HG02678 (cell line): ENCODE measurements around the gene ZHX3.

ENCODE experiments used
- ATAC-seq: cut with Tn5 transposase; IDR thresholded peaks from one replicate; pipeline ENCODE4 v1.9.1; 2021; ENCODE audit warnings: mild to moderate bottlenecking, moderate library complexity; ENCODE audit not compliant: unreplicated experiment

Gene ZHX3

DNA sequence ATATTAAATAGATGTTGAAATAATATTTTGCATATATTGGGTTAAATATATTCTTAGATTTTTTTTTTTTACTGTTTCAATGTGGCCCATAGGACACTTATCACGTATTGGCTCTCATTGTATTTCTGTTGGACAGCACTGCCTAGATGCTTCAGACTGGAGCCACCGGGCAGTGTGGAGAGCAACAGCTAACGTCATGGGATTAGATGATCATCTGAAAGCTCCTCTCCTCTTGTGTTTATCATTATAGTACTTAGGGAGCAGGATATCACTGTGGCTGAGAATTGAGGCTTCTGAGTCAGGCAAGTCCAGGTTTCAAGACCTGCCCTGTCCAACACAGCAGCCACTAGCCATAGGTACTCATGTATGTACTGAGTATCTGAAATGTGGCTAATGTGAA is 87.4 kb downstream of the ZHX3 start:
- no peak for ATAC-seq

DNA sequence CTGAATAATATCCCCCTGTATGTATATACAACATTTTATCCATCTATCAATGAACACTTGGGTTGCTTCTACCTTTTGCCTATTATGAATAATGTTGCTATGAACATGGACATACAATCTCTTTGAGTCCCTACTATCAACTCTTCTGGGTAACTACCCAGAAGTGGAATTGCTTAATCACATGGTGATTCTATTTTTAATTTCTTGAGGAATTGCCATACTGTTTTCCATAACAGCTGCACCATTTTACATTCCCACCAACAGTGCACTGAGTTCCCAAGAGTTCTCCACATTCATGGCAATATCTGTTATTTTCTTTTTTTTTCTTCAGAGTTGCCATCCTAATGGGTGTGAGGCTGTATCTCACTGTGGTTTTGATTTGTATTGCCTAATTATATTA is 88.3 kb downstream of the ZHX3 start:
- ATAC-seq, result no peak

DNA sequence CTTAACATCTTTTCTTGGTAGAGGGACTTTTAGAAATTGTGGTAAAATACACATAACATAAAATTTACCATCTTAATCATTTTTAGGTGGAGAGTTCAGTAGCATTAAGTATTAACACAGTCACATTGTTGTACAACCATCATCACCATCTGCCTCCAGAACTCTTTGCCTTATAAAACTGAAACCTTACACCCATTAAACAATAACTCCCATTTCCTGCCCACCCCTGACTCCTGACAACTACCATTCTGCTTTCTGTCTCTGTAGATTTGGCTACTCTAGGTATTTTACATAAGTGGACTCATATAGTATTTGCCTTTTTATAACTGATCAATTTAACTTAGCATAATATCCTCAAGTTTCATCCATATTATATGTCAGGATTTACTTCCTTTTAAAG is 88.7 kb downstream of the ZHX3 start:
- peak; percentile 64 for ATAC-seq

DNA sequence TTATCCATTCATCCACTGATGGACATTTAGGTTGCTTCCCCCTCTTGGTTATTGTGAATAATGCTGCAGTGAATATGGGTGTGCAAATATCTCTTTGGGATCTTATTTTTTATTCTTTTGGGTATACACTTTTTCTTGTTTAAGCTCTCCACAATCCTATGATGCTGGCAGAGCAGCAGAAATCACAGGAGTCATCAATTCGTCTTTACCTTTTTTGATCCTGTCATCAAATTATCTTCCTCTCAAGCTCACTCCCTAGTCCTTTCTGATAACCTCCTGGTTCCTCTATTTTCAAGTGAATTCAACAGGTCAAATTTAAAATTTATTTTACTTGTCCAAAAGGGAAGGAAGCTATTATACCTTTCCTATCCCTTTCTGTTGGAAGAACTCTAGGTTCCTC is 91.1 kb downstream of the ZHX3 start:
- no peak for ATAC-seq

DNA sequence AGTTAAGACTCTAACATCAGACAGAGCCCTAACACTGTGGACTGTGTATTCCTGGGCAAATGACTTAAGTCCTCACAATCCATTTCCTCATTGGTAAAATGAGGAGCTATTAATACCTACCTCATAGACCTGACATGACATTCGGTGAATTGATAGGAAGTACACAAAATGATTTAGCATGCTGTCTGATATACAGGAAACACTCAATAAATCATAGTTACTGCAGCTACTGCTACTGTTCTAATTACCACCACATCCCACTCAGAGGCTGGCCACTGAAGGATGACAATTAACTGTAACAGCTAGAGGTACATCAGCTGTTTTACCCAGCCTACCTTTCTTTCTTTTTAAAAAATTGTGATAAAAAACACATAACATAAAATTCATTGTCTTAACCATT is 92.4 kb downstream of the ZHX3 start:
- ATAC-seq, result no peak

DNA sequence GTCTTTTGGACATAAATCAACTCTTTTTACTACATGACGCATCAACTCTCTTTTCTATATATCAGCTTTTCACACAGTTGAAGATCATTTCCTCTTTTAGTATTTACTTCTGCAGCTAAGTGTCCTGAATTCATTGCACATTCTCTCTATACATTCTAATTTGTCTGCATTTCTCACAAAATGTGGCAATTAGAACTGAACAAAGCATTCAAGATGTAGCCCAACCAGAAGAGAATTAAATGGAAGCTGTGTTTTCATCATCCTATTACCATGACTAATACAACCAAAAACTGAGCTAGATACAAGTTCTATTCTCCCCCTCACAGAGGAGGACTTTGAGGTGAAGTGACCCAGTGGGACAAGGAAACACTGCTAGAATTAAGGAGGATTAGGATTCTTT is 93.2 kb downstream of the ZHX3 start:
- ATAC-seq, result no peak

DNA sequence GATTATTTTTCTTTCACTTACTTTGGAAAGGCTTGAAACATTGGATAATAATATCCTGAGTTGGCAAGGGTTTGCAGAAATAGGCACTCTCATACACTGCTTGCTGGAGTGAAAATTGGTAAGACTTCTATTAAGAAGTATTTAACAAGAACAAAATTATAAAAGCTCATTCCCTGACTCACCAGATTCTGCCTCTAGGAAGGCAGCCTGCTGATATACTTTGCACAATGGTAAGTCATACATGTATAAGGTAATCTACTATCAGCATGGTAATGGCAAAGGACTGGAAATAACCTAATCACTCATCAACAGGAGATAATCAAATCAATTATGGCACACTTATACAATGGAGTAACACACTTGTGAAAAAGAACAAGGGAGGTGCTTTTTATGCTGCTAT is 94.4 kb downstream of the ZHX3 start:
- ATAC-seq, result no peak

DNA sequence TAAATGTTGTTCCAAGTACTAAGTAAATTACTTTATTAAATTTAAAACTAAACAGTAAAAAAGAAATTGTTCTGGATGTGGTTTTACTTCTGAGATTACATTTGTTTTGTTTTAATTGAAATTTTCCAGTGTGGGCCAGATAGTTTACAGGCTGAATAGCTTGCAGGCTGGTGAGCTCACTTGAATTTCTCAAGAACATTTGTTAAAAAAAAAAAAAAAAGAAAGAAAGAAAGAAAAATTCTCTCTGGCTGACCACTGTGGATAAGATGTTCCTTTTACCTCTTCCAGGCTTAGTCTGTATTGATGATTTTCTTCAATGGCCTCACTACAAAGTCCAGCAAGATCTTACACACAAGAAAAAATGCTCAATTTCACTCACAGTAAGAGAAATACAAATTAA is 94.8 kb downstream of the ZHX3 start:
- no peak for ATAC-seq

DNA sequence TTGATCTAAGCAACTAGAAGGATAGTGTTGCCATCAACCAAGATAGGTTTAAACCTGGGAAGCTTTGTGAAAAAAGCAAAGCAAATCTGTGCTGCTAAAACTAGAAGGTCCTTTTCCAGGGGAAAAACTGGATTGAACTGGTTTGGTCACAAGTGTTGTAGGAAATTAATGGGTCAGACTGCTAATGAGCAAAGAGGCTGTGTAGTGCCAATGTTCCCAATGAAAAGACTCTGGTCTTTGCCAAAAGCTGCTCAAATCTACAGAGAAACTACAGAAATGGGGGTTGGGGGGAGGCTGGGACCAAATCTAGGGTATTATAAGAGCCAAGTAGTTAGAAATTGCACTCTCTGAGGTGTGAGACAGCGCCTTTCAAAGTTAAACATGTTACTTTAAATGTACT is 95.2 kb downstream of the ZHX3 start:
- ATAC-seq, result no peak

DNA sequence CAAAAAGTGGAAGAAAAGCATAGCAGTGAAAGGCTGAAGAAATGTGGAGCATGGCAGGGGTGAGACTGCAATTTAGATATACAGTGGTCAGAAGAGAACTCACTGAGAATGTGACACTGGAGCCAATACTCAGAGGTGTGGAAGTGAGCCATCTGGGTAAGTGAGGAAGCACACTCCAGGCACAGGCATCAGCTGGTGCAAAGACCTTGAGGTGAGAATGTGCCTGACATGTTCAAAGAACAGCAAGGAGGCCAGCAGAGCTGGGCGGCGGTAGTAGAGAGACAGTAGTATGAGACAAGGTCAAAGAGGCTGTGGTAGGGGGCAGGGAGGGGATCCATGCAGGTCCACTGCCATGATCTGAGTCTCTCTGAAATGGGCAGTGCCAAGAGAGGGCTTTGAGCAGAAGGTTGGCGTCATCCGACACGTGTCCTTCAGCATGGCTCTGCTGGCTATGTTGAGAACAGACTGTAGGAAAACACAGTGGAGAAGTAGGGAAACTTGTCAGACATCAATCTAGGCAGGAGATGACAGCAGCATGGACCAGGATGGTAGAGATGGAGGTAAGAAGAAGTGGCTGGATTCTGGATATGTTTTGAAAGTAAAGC is 95.8 kb downstream of the ZHX3 start:
- ATAC-seq, result no peak

DNA sequence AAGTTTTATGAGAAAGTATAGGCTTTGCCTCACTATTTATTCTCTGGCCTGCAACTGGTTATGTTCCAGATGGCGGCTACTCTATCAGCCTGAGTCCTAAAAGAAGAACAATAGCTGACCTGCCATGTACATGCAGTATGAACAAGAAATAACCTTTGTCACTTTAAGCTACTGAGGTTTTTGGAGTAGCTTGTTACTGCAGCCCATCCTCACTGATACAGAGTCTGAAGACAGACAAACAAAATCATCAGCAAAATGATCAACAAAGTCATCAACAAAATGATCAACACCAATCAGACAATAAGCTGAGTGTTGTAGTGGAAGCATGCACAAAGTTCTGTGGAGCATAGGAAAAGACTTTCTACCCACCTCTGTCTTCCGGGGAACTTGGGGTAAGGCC is 97.7 kb downstream of the ZHX3 start:
- ATAC-seq, result no peak

DNA sequence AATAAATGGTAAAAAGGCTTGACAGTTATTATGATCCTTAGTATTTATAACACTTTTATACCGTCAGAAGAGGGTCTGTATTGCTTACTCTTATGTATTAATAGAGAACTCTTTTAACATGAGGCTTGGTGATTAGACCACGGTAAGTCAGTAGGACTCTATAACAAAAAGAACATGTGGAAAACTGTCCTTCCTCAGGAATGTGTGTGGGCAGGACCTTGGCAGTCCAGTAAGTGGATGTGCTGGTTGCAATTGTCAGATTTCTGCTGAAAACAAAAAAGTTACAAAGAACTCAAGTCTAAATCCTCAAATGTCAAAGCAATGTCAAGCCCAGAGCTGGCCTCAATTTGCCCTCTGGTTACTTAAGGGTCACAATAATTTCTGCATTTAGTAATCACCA is 99.1 kb downstream of the ZHX3 start:
- ATAC-seq, result no peak

DNA sequence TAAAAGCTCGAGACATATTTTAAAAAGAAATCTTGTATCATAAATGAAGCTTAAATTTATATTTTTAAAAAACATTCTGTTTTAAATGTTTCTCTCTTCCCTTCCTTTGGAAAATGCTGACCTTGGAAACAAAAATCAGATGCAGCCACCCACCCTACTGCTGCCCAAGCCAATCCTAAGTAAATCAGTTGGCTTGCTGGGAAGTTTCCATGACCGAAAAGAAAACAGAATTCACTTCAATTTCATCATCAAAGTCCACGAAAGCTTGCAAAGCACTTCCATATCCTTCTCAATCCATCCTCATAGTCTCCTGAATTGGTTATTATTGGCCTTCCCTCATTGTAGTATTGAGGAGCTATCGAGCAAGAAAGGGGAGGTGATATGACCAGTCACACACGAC is 100.1 kb downstream of the ZHX3 start:
- ATAC-seq, result no peak

DNA sequence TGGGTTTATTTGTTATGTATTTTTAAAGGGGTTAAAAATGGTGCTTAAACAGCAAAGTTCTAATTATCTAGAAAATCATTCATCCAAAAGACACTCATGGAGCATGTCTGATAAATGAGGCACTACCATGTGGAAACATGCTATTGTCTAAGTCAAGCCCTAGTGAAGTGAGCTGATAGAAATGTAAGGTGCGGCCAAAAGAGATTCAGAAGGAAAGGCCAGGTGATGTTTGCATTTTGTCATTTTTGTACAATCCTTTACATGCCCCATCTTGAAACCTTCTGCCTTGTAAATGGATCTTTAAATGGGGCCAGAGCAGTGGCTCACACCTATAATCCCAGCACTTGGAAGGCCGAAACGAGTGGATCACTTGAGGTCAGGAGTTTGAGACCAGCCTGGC is 102.9 kb downstream of the ZHX3 start:
- no peak for ATAC-seq

DNA sequence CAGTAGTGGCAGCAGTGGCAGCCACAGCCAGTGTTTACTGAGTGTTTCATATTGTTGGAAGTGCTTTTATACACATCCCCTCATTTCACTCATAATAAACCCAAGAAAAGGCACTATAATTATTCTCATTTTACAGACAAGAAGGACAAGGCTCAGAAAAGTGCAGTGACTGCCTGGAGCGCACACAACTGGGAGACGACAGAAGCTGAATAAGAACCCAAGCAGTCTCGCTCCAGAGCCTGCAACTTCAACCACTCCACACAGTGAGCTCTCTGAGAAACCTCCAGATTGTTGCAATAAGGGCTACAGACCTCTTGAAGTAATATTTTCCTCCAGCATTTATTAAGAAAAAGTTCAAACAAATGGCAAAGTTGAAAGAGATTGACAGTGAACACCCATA is 103.3 kb downstream of the ZHX3 start:
- no peak for ATAC-seq

DNA sequence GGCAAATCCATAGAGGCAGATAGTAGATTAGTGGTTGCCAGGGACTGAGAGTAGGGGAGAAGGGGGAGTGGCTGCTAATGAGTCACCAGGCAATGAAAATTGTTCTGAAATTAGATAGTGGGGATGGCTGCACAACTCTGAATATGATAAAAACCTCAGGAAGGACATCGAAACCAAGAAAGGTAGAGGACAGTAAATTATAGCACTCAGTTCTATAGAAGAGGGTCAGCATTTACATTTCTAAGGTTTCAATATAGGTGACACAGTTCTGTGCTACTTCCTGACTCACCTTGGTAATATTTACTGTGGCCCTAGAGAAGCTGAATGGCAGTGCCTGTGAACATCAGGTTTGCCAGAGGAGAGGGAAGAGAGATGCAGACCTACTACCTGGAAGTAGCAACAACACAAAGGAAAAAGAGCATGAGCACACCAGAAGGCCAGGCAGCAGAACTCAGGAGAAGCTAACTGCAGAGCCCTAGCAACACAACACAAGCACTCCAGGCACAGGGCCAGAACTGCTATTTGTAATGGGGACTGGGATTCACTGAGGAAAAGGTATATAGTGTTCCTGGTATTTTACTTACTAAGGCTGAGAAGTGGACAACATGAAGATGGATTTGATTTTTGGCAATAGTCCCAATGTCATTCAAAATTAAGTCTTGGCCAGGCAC is 104.2 kb downstream of the ZHX3 start:
- no peak for ATAC-seq

DNA sequence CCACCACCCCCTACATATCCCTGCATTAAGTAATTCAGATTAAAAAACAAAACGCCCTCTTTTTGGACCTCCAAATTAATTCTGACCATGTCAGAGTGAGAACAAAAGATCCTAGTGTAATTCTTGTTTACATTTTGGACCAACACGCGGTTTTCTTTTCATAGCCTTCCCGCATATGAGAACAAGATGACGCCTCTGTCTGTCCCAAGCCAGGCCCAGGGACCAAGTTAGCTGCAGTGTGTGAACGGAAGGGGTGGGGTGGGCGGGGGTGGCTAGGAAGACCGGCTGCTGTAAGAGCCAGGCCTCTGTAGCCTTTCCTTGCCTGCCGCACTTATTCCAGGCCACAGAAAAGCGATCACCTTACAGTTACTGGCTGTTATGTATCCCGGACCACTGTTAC is 112.2 kb downstream of the ZHX3 start:
- ATAC-seq, result no peak

DNA sequence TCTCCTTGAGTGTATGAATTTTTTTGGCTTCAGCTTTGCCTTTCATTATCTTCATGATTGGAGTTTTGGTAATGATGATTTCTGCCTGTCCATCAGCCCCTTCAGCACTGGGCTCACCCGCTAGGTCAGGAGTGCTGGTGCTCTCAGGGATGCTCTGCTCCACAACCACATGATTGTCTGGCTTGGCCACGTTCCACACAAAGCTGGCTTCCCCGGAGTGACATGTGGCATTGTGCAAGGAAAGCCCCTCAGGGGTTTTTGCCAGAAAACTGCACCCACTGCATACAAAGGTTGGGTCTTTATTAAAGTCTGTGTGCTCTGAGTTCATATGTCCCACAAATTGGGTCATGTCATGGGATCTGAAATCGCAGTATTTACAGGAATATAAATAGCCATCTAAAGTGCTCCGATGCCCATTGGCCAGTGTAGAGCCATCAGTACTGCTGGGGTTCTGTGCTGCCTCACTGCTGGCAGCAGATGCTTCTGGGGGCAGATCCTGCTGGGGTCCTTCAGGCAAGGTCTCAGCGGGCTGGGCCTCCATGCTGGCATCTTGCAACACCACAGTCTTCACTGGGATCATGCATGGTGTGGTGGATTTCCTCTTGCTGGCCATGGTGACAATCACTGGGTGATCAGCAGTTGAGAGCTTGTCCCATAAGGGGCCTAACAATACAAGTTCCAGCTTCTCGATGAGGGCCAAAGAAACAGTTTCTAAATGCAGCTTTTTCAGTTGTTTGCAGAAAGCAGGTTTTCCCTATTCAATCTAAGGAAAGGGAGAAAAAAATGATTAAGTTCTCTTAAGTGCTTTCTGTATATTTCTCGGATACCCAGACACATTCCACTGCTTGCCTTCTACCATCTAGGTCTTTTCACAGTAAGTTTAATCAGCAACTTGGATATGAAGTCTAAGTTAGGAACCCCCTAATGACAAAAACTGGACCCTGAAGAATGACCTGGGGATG is 112.9 kb downstream of the ZHX3 start:
- no peak for ATAC-seq

DNA sequence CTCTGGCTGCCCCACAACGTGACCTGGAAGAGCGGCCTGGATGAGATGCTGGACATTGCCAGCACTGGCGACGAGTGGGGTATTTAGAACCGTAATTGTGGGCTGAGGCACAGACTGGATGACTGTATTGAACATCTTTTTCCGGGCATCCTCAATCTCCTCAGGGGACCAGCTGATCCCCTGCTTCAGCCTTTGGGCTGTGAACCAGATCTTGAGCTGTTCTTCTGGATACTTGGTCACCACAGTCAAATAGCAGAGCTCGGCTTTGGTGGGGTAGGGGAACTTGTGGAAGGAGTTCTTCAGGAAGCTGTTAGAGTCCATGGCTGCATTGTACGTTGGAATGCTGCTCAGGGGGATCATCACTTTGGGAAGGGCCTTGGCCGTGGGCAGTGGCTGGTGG is 113.9 kb downstream of the ZHX3 start:
- no peak for ATAC-seq

DNA sequence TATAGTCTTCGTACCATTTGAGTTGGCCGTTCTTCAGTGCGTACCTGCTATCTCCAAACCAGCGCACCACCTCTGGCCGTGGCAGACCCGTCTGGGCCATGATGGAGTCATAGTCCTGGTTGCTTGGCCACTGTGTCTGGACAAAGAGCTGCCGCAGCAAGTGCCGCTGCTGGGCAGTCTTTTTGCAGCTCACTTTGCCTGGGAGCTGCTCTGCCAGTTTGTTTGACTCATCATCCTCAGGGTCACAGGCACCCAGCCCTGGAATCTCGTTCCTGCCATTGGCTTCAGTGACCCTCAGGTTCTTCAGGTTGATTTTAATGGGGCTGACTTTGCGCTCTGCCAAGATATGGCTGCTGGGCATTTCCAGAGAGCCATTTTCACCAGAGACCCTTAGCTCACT is 115.1 kb downstream of the ZHX3 start:
- no peak for ATAC-seq

DNA sequence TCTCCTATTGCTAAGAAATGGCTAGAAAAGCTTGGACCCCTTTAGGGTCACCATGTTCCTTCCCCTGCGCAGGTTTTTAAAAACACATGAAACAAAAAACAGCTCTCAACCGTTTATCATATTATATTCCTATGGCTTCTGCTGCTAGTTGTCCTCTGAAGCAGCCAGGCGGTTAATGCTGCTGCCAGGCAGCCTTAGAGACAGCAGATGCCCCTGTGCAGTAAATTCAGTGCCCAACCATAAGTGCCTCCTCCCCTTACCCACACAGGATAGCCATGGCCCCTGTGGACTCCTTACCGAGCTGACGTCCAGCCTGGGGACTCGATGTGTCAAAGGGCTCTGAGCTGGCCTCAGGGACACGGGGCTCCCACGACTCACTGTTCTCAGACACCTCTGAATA is 115.8 kb downstream of the ZHX3 start:
- ATAC-seq, result no peak
